H54 (cell line): Measurements from ENCODE around the gene PLA2G5.

ENCODE experiments used
- DNase-seq: peaks from one replicate; pipeline ENCODE4 v3.0.0; 2011; ENCODE audit warnings: low spot score, mixed read lengths; ENCODE audit not compliant: insufficient read length
- FAIRE-seq: peaks from 3 replicates; lab custom pipeline; 2011; peaks lifted over from hg19 to GRCh38; lab: Jason Lieb, UNC
- POLR2A ChIP-seq: IDR thresholded peaks from 2 replicates; pipeline ENCODE4 v1.6.1; 2011; ENCODE audit warnings: low read depth, mild to moderate bottlenecking, low read length

PLA2G5 gene

GRCh38 chr1:20075345-20075744, 5.4 kb downstream of the PLA2G5 start:
- FAIRE-seq = no peak
- DNase-seq = no peak
- TF ChIP-seq POLR2A = no peak

- DNase-seq = no peak
- no peak for FAIRE-seq
- TF ChIP-seq POLR2A = no peak
Observed at GRCh38 chr1:20076223-20076622, 6.2 kb downstream of the PLA2G5 start.

- FAIRE-seq = no peak
- no peak for DNase-seq
- no peak for TF ChIP-seq POLR2A
Observed at GRCh38 chr1:20076710-20077461, 6.9 kb downstream of the PLA2G5 start.

- FAIRE-seq (no peak), DNase-seq (no peak)
- no peak for TF ChIP-seq POLR2A
Observed at GRCh38 chr1:20078171-20078651, 8.2 kb downstream of the PLA2G5 start.

- no peak for TF ChIP-seq POLR2A
- DNase-seq = no peak
- no peak for FAIRE-seq
Observed at GRCh38 chr1:20078711-20079110, 8.7 kb downstream of the PLA2G5 start.

GRCh38 chr1:20079661-20080305, 9.8 kb downstream of the PLA2G5 start:
- DNase-seq = no peak
- FAIRE-seq = no peak
- TF ChIP-seq POLR2A = no peak

- no peak for DNase-seq
- no peak for FAIRE-seq
- no peak for TF ChIP-seq POLR2A
Observed at GRCh38 chr1:20080441-20081352, 10.7 kb downstream of the PLA2G5 start.

GRCh38 chr1:20081353-20081810, 11.4 kb downstream of the PLA2G5 start:
- no peak for DNase-seq
- TF ChIP-seq POLR2A = no peak
- no peak for FAIRE-seq

- no peak for FAIRE-seq
- DNase-seq = no peak
- TF ChIP-seq POLR2A = no peak
Observed at GRCh38 chr1:20082772-20083171, 12.8 kb downstream of the PLA2G5 start.

- FAIRE-seq (no peak), DNase-seq (no peak)
- TF ChIP-seq POLR2A = no peak
Observed at GRCh38 chr1:20083178-20083944, 13.4 kb downstream of the PLA2G5 start.

GRCh38 chr1:20086800-20087199, 16.8 kb downstream of the PLA2G5 start:
- TF ChIP-seq POLR2A = no peak
- FAIRE-seq (no peak), DNase-seq (no peak)

GRCh38 chr1:20087668-20088067, 17.7 kb downstream of the PLA2G5 start:
- DNase-seq (no peak), FAIRE-seq (no peak)
- TF ChIP-seq POLR2A = no peak

GRCh38 chr1:20089328-20090077, 19.5 kb downstream of the PLA2G5 start:
- DNase-seq (no peak), FAIRE-seq (no peak)
- TF ChIP-seq POLR2A = no peak
